ENCODE data around the gene ESRRG.

The ESRRG gene

DNA sequence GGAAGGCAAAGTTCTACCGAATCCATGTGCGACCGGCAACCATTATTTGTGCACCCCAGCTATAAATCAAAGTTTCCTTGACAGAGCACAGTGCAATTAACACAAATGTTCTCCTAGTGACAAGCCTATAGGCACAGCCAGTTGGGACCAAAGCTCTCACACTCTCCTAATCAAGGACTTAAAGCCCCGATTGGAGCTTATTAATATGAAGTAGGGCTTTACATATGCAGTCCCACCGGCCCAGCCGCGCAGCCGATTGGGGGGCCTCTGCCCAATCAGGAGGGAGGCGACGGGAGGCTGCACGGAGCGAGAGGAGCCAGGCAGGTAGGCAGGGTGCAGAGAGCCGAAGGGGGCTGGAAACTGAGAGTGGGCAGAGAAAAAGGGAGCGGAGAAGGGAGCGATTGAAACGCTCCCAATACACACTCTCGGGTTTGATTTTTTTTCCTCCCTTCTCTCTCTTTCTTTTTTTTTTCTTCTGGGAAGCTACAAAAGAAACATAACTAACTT, at the start of gene ESRRG:
Gene ESRRG (minus strand): TSS at position 156 of the 507 bp plus-strand sequence. CDS start 130 bp downstream, at position 26.
- DNase-seq (ENCODE audit: low read depth in 3 of 3, low spot score in 1 of 3): no peak

DNA sequence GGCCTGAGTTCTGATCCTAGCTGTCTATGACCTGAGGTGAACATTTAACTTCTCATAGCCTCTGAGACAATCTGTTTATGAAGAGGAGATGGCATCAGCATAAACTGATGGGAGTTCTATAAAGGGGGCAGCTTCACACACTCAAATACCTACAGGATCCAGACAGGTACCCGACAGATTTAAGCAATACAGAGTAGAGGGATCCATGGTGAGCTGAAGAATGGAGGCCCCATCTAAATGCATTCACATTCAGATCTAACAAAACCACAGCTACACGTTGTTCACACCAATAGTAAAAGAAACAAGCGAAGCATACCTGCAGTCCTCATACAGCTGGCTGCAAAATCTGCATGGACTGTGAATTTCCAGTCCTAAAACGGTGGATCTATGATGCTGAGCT, 48.7 kb upstream of the ESRRG start:
- DNase-seq (ENCODE audit: low read depth in 3 of 3, low spot score in 1 of 3): no peak

DNA sequence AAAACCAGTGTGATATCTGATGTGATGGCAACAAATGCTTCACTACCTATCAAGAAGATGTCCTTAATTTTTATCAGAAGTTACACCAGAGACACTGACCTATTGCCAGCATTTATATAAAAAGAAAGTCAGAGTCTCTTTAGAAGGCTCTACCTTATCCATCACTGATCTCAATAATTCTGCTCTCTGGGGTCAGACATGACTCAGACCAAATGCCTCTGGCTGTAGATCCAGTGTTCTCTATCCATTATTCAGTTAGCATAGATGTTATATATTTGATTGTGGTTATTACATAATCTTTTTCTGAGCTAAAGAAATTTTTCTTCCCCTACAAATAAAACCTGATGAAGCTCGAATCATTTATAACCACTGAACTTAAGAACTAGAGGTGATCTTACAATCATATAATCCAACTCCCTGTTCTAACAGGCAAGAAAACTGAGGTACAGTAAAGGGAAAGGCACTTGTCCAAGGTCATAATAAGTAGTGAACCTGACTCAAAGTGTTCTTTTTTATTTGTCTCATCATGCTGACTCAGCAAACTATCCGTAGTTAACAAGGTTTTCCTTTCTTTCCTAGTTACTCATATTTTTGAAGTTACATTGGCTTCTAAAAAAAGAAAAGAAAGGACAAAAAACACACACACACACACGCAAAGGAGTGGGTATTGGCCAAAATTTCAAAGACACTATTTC, 43.6 kb upstream of the ESRRG start:
- no peak for DNase-seq (ENCODE audit: low read depth in 3 of 3, low spot score in 1 of 3)

- DNase-seq (ENCODE audit: low read depth in 3 of 3, low spot score in 1 of 3): no peak
These were observed 42.4 kb upstream of the ESRRG start for GRCh38 chr1:216765346-216766300.

DNA sequence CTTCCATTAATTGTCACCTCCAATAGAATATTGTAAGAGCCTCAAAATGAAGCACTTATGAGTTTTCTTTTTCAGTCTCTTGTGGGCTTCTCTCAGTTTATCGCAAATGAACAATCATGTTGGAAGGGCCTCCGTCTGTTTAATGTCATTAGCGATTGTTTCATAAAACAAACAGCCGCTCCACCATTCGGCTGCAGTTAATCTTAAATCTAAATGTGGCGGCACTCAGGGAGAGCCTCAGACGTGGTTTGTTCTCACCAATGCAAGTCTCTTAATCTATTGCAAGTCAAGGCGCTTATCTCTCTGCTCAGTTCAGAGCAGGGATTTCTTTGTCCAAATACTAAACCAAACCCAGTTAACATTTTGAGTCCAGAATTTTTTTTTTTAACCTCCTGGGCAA, 34.9 kb upstream of the ESRRG start:
- no peak for DNase-seq (ENCODE audit: low read depth in 3 of 3, low spot score in 1 of 3)

GRCh38 chr1:216757110-216757509, 33.9 kb upstream of the ESRRG start:
- no peak for DNase-seq (ENCODE audit: low read depth in 3 of 3, low spot score in 1 of 3)

- no peak for DNase-seq (ENCODE audit: low read depth in 3 of 3, low spot score in 1 of 3)
These were observed 27.7 kb upstream of the ESRRG start for GRCh38 chr1:216750961-216751360.

- DNase-seq (ENCODE audit: low read depth in 3 of 3, low spot score in 1 of 3): no peak
These were observed 26.9 kb upstream of the ESRRG start for GRCh38 chr1:216750031-216750627.

DNA sequence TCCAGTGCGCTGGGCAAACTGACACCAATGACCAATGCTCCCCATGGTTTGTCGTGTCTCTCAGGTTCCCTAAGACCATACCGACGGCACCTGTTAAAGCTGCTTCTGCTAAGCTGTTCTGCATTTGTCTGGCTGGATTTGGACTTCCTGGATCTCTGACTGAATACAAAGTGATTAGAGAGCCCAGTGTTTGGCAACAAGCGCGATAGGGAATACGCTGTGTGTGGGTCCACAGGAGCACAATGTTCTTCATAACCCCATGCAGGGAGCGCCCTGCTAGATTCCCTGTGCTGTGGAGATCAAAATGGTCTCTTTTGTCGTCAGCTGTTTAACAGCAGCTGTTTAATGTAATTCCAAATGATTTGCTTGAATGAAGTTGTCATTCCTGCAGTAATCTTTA, 26.0 kb upstream of the ESRRG start:
- DNase-seq (ENCODE audit: low read depth in 3 of 3, low spot score in 1 of 3): no peak

DNA sequence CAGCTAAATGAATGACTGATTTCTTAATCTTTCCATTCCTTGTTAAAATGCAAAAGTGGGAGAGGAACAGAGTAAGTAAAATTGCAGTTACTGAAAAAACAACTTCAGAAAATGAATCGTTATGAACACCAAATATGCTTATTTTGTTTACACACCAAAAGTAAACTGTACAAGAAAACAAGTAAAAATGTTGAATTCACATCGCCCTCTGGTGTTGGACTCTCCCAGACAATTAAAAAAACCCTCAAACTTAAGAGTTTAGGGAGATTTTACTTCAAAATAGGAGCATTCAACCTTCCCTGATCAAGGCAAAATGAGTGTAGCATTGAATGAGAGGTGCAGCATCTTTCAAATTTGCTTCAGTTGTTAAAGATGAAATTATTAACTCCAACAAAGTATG, 19.4 kb upstream of the ESRRG start:
- no peak for DNase-seq (ENCODE audit: low read depth in 3 of 3, low spot score in 1 of 3)

GRCh38 chr1:216740331-216740730, 17.1 kb upstream of the ESRRG start:
- DNase-seq (ENCODE audit: low read depth in 3 of 3, low spot score in 1 of 3): no peak

GRCh38 chr1:216739793-216740192, 16.6 kb upstream of the ESRRG start:
- no peak for DNase-seq (ENCODE audit: low read depth in 3 of 3, low spot score in 1 of 3)

DNA sequence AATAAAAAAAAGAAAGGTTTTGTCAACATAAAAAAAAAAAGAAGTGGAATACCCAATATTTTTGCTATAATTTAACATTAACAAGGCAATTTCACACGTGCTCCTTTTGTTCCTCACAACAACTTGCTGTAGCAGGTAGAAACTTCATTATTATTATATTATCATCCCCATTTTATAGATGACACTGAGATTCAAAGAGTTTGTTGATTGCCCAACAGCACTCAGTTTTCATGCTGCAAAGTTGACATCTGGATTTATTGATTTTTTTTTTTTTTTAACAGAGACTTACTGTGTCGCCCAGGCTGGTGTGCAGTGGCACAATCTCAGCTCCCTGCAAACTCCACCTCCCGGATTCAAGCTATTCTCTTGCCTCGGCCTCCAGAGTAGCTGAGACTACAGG, 8.9 kb upstream of the ESRRG start:
- no peak for DNase-seq (ENCODE audit: low read depth in 3 of 3, low spot score in 1 of 3)

- DNase-seq (ENCODE audit: low read depth in 3 of 3, low spot score in 1 of 3): no peak
These were observed 8.3 kb upstream of the ESRRG start for GRCh38 chr1:216731562-216731961.

- DNase-seq (ENCODE audit: low read depth in 3 of 3, low spot score in 1 of 3): no peak
These were observed 3.2 kb upstream of the ESRRG start for GRCh38 chr1:216726435-216726834.

GRCh38 chr1:216722821-216723220, 408 bp downstream of the ESRRG start:
- no peak for DNase-seq (ENCODE audit: low read depth in 3 of 3, low spot score in 1 of 3)

- DNase-seq (ENCODE audit: low read depth in 3 of 3, low spot score in 1 of 3): no peak
These were observed 1.4 kb downstream of the ESRRG start for GRCh38 chr1:216721863-216722262.

- DNase-seq (ENCODE audit: low read depth in 3 of 3, low spot score in 1 of 3): no peak
These were observed 2.2 kb downstream of the ESRRG start for GRCh38 chr1:216721062-216721461.

GRCh38 chr1:216711712-216712111, 11.5 kb downstream of the ESRRG start:
- no peak for DNase-seq (ENCODE audit: low read depth in 3 of 3, low spot score in 1 of 3)

GRCh38 chr1:216710598-216711333, 12.5 kb downstream of the ESRRG start:
- DNase-seq (ENCODE audit: low read depth in 3 of 3, low spot score in 1 of 3): no peak

- no peak for DNase-seq (ENCODE audit: low read depth in 3 of 3, low spot score in 1 of 3)
These were observed 13.2 kb downstream of the ESRRG start for GRCh38 chr1:216710055-216710454.
